NCI-H128 (cell line): Measurements from ENCODE around the gene CHCHD6.

ENCODE experiments used
- DNase-seq: peaks from one replicate; lab custom pipeline; 2025; ENCODE audit not compliant: unreplicated experiment; lab: John Stamatoyannopoulos, UW

Gene CHCHD6

DNA sequence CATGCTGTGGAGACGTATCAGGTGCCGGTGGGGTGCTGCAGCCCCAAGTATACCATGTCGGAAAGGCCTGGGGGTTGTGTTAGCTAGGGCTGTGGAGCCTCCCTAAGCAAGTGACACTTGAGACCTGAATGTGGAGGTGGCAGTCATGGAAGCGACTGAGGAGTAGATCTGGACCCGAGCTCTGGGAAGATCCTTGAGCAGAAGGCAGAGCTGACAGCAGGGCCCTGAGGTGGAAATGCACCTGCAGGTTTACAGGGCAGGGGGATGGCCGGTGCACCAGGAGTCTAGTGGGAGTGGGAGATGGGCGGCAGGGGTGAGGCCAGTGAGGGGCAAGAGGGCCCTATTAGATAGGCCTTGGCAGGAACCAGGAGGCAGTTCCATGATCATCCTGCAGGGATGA, 187.1 kb downstream of the CHCHD6 start:
- DNase-seq: no peak

DNA sequence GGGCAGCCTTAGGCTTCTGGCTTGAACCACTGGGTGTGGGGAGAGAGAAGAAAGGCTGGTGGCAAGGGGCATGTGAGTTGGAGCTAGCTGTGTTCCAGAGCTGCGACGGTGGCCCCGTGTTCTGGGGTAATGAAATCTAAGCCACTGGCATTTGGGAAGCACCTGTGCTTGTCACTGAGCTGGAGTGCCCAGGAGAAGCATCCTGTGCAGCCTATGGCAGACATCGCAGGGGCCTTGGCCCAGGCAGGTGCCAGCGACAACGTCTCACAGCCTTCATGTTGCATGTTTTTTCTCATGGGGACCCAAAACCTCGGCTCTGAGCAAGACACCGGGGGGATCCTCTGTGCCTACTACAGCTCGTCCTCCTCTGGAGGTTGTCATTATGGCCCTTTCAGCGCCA, 187.8 kb downstream of the CHCHD6 start:
- no peak for DNase-seq

DNA sequence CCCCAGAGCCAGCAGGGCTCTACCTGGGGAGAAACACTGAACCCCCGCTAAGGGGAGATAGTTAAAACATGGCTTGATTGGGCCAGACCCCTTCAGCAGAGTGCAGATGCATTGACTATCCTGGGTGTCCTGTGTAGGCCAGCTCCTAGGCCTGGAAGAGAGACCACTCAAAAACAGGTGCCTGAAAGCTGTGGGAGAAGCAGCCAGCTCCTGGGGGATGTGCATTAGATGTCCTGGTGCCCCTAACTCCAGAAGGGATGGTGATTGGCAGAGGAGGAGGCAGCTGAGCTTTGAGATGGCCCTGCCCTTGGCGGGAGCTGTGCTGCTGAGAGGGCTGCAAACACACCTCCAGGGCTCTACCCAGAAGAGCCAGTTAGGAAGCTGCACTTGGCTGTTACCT, 189.6 kb downstream of the CHCHD6 start:
- DNase-seq: no peak

DNA sequence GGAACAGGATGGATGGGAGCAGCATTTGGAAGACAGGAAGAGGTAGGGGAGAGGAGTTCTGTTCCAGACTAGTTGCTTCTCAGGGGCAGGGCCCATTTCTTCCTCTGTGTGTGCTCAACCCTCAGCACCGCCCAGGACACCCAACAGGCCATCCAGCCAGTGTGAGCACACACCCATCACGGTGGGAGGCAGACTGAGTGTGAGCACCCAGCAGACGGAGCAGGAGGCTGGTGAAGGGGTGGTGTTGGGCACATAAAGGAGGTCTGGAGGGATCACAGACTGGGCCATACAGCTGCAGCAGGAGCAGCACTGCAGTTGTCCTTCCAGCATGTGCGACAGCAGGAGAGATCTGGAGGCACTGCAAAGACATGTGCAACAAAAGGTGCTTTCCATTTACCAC, 190.4 kb downstream of the CHCHD6 start:
- DNase-seq: no peak

DNA sequence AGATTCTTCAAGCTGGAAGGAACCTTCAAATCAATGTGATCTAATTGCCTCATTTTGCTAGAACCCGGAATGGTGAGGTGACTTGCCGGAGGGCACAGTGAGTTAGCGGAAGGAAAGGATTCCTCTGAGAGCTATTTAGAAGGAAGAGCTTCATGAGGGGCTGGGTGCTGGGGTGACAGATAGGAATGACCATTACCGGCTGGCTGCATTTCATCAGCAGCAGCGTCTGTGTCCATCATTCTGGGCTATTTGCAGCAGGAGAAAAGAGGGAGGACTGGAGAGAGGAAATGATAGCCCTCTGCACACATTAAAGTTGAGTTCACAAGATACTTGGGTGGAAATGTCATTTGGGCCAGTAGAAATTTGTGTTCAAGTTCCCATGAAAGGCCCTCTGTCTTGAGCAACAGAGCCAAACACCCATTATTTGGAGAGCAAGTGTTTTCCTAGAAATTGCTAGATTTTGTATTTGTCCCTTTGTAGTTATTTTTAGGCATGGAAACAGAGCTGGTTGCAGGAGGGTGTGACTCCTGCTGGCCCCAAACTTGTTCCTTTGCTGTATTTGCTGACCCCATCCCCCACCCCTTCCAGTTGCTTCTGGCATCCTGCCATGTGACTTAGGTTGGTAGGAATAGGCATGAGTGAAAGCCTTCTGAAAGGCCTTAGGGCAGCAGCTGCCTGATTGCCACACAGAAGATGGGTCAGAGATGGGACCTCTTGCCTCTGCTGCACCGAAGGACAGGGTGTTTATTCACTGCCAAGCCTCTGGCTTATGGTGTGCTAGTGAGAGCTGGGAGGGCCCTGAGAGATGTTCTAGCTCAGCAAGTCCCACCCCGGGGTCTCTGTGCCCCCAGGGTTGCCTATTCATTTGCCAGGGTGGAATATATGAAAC, 191.4 kb downstream of the CHCHD6 start:
- DNase-seq: no peak

DNA sequence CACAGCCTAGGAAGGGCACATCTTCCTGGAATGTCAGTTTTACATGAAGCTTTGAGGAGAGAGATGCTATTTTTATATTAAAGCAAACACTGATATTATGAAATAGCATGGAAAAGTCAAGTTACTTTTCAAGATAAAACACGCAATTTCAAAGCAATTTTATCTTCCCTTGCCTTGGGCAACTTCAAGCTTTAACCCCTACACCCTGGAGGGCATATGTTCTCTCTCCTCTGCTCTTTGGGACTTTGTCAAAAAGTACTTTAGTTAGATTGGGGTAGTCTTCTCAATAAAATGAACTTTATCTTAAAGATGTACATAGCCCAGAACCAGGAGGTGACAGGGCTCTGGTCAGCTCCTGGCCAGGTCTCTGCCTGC, 192.0 kb downstream of the CHCHD6 start:
- DNase-seq: no peak

DNA sequence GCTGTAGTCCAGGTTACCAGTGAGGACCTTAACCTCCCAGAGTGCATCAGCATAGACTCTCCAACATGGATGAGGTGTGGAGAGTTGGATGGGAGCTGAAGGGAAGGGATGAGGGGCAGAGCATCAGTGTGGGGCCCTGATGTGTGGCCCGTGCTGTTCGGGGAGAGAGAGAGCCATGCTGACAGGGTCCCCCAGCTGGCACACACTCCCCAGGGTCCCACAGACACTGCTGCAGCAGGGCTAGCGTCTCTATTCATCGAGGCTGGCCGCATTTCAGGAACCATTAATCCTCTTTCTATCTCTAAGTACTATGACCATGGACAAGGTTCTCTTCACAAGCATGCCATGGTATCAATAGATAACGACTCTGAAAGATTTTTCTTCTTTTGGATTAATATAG, 192.9 kb downstream of the CHCHD6 start:
- no peak for DNase-seq

DNA sequence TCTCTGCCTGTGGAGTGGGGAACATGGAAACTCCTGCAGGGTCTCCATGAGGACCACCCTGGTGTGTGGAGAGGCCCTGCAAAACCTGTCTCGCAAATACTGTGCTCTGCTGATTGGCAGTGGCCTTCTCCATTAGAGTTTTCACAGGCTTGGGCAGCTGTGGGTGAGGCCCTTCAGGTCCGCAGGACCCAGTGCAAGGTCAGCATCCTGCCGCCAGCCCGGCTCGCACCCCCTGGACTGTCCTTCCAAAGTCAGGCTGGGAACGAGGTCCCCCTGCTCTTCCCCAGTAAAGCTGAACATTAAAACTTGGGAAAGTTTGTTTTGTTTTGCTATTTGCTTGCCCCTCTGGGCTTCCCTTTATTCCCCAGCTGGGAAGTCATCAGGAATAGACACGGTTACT, 193.9 kb downstream of the CHCHD6 start:
- no peak for DNase-seq

DNA sequence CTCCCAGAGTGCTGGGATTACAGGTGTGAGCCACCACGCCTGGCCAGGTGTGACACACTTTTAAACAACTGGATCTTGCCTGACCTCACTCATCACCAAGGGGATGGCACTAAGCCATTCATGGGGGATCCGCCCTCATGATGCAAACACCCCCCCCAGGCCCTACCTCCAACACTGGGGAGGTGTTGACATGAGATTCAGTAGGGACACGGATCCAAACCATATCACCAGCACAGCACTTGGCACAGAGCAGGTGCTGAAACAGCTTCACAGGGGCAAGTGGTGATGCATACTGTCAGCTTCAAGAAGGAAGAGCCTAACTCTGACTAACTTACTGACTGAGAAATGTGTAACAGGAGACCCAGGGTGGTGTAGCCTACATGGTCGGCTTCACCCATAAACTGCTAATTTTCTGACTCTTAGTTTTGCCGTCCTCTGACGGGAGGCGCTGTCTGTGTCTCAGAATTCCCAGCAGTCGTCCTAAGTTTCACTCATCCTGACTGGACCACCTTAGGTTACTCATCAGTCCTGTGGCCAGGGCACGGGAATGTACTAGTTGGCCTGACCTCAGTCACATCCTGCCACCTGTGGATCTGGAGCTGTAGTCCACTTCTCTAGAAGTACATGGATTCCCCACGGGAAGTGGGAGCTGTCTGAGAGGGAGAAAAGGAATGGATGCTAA, 197.0 kb downstream of the CHCHD6 start:
- no peak for DNase-seq

DNA sequence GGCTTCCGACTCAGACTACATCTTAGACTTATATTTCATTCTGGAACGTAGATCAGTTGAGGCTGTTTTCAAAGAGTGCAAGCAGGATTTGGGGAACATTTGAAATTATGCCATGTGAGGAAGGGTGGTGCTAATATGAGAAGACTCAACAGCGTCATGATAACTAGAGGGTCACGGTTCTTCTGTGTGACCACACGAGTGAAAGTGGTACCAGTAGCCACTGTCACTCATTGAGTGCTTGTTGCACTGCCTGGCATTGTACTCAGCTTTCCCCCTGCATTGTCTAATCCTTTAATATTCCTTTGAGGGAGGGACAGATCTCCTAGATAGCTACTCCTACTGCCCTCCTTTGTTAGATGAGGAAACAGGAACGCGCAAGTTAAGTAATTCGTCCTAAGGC, 197.6 kb downstream of the CHCHD6 start:
- no peak for DNase-seq

DNA sequence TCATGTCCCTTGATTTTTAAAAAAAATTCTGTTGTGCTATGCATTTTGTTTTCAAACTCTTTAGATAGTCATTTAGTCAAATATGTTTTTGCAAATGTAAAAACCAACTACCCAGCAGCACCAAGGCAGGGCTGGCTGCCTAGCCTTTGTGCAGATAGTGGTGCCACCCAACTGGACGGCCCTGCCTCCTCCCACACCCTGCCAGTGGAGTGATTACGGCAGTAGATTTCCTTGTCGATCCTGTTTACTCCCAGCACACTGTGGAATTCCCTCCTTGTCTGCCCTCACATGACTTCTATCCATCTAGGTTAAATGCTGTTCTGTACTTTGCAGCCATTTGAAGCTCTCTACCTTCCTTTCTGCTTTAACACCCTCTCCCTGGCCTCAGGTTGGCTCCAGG, 199.5 kb downstream of the CHCHD6 start:
- DNase-seq: no peak

DNA sequence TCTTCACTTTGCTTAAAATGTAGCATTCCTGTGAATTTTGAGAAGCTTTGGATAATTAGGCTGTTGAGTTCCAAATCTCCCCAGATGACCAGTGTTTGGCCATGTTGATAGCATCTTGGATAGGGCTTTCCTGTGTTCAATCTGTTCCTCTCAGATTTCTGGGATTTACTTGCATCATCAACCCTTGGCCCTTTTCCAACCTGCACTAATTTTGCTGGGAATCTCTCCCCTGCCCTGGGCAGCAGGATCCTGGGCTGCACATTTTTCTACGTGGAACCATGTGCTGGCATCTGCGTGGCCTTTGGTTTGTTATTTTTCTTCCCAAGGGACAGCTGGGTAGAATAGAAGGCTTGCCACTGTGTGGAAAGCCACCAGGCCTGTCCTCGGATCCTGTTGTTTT, 203.5 kb downstream of the CHCHD6 start:
- DNase-seq: no peak

DNA sequence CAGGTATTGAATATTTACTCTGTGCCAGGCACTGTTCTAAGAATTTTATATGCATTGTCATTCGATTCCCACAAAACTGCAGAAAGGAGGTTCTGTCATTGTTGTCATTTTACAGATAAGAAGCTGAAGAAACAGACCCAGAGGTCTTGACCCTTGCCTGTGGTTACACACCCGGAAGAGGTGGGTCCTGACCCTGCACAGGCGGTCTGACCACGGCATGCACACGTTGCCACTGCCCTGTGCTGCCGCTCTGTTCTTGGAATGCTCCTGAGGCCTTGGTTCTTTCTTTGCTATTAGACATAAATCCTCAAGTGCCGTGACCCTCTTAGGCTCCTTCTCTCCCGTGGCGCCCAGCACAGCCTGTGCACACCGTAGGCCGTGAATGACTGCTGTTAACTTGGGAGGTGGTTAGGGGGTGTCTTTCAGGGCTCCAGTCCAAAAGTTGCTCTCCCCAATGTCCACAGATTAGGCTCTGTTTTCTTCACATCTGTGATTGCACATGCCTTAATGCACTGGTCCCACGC, 204.8 kb downstream of the CHCHD6 start:
- no peak for DNase-seq

DNA sequence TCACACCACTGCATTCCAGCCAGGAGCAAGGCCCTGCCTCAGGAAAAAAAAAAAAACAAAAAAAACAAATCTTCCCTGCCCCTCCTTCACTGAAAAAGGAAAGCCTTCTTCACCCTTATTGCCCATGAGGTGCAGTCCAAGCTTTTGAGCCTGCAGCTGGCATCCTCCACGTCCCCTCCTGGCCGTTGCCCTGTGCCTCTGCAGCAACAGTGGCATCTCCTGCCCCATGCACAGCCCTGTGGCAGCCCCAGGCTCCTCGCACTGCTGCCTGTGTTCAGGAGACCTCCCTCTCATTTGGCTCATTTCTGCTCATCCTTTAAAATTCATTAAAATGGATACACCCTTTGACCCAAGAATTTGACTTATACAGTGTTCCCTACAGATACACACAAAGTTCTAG, 206.2 kb downstream of the CHCHD6 start:
- DNase-seq: no peak

DNA sequence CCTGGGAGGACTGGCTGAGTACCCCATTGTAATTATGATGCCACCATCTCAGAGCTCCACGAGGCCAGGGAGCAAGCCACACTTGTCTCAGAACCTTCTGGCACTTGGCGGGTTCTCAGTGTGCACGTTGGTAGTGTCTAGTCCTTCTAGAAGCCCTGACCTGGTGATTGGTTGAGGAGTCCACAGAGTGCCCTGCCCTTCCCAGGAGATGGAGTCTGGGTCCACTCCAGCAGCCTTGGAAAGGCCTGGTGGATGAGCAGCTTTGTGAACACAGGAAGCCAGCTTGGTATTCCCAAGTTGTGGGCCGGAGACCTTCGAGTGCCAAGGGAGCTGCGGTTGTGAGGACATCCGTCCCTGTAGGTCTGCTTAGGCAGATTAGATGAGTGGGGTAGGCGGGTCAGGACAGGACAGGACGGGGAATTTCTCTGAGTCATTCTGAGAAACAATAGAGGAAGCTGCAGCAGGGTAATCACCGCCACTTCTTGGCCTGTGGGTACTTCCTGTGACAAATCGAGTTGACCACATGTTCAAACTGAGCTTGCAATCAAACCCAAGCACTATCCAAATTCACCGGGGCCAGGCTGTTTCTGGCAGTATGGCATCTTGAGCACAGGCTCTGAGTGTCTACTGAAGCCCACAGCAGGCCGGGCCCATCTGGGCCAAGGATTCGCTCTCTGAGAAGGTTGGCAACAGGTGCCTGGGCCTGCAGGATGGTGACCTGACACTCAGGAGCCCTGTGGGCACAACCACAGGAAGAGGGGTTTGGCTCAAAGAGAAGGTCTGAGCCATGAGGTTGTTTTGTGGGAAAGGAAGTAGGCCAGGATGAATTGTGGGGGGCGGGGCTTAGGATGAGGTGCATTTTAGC, 207.4 kb downstream of the CHCHD6 start:
- DNase-seq: no peak

DNA sequence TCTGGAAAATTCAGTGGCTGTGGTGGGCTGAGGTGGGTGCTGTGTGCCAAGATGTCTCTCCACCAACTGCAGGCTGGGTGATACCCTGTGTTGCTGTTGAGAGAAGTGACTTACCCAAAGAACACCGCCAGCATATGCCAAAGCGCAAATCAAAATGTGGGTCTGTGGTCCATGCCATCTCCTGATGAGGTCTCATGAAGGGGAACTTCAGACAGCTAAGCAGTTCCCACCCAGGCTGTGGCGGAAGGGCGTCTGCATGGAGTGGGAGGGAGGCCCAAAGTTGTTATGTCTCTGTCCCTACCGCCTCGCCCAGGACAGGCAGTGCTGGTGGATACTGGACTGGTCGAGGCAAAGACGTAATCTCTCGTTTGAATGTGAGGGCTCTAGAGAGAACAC, 208.0 kb downstream of the CHCHD6 start:
- no peak for DNase-seq

DNA sequence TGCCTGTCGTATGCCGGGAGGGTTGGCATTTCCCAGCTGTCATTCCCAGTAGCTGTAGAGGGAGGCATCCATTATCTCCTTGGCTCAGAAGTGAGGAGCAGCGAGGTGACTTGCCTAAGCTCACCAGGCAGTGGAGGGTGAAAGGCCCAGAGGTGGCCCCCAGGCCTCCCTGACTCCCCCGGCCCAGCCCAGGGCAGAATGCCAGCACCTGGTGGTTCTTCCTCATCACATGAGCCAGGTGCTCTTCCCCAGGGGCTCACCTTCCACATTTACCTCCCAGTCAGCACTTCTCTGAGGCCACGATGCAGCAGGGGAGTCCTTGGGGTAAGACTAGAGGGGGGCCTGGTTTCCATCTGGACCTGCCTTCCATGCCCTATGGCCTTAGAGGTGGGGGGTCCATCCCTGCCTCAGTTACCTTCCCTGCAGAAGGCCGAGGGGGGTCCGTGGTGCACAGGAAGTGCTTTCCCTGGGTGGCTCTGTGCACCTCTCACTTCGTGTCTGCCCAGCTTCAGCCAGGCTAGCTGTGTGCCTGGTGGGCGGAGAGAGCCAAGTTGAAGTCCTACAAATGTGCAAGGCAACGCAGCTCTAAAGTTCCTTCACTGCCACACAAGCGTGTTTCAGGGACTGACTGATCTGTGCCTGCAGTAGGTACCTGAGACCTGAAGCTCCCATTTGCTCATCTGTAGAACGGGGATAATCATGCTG, 208.6 kb downstream of the CHCHD6 start:
- DNase-seq: no peak

DNA sequence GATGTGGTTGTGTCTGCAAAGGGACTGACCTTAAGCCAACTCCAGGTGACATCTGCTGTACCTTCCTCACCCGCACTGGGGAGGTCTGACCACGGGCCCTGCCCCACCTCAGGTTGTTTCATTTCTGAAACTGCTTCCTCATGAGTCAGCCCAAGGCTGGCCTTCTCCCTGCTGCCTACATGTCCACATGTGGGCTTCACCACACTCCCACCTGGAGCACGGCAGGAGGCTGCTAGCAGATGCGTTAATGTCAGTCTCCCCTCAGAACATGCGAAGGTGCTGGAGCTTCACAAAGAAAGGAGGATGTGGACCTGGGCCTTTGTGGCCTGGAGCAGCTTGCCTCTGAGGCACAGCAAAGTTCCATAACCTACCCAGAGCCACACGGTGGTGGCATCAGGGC, 209.5 kb downstream of the CHCHD6 start:
- DNase-seq: no peak

DNA sequence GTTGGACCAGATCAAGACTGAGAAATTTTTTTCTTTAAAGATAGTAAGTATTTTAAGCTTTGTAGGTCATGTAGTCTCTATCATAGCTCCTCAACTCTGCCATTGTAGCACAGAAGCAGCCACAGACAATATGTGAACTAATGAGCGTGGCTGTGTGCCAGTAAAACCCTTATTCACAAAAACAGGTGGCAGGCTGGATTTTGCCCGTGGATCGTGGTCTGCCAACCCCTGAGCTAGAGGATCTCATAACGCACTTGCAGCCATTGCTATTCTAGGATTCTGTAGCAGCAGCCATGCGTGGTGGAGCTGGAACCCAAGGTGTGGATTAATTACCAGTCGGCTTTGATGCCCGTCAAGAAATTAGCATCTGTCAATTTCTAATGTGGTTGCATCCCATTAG, 210.2 kb downstream of the CHCHD6 start:
- DNase-seq: peak; percentile 17

DNA sequence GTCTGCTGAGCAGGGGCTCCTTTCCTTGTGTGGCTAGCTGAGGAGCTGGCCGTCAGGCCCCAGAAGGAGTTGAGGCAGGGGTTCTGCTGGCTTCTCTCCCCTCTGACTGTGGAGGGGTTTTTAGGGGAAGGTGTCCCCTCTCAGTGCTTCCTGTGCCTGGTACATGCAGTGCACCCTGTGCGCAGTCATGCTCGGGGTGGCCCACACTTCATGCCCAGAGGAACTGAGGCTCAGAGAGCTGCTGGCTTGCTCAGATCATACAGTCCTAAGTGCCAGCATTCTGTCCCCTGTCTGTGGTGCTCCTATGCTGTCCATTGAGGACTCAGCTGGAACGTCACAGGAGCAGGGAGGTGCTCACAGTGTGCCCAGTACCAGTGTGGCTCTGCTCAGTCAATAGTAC, 211.0 kb downstream of the CHCHD6 start:
- DNase-seq: no peak

DNA sequence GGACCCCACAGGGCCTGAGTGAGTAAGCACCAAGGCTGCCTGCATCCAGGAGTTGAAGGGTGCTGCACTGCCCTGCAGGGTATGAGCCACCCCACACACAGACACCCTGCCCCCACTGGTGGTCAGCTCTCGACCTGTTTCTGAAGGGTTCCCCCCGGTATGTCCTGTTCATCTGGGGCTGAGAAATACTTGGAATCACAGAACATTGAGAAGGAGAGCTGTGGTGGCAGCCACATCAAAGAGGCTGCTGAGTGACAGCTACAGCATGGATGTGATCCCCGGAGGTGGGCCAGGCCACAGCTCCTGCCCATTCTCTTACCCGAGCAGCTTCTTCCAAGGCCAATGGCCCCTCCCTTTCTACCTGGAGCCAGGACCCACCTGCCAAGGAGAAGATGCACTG, 212.5 kb downstream of the CHCHD6 start:
- DNase-seq: no peak
